Cardiac fibroblast (primary cell): ENCODE measurements around the gene MIF.
"Not testable (repeated sequence)": the region's sequence is repeated elsewhere in the genome, so short reads cannot be mapped to it uniquely, and the experiment has no call there.

ENCODE experiments used
- DNase-seq, 2 donors: peaks; one replicate each; pipeline versions ENCODE4 v3.0.0 to v3.0.0-alpha.2; 2010; ENCODE audit warnings: low read depth in 2 of 2
- H3K4me3 ChIP-seq, 2 donors: replicated peaks in 1 of 2; 1 replicate in 1 of 2; 2 replicates in 1 of 2; pipeline ENCODE4 v1.5.1; 2011; ENCODE audit warnings: low read depth in 2 of 2, low read length in 2 of 2, mild to moderate bottlenecking in 2 of 2, moderate library complexity in 1 of 2
- TF ChIP-seq, protein P1 (sequence below): IDR thresholded peaks from one replicate; pipeline ENCODE4 v1.5.1; 2011; ENCODE audit warnings: low read depth, mild to moderate bottlenecking, low read length, inconsistent platforms

MIF gene

DNA sequence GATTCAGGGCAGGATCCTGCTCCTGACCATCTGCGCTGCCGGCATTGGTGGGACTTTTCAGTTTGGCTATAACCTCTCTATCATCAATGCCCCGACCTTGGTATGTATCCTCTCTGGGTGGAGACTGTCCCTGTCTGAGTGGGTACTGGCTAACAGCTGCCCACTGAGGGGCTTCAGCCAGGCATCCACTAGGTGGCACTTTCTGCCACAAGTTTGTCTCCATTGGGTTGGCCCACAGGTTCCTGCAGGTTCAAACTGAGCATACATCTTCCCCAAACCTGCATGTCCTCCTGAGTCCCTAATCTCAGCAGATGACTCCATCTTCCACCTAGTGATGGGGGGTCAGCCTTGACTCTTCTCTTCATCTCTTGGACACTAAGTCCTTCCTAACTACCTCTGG is 32.1 kb upstream of the MIF start:
- no peak overlapping the region for H3K4me3 ChIP-seq
- TF ChIP-seq, protein P1, sequence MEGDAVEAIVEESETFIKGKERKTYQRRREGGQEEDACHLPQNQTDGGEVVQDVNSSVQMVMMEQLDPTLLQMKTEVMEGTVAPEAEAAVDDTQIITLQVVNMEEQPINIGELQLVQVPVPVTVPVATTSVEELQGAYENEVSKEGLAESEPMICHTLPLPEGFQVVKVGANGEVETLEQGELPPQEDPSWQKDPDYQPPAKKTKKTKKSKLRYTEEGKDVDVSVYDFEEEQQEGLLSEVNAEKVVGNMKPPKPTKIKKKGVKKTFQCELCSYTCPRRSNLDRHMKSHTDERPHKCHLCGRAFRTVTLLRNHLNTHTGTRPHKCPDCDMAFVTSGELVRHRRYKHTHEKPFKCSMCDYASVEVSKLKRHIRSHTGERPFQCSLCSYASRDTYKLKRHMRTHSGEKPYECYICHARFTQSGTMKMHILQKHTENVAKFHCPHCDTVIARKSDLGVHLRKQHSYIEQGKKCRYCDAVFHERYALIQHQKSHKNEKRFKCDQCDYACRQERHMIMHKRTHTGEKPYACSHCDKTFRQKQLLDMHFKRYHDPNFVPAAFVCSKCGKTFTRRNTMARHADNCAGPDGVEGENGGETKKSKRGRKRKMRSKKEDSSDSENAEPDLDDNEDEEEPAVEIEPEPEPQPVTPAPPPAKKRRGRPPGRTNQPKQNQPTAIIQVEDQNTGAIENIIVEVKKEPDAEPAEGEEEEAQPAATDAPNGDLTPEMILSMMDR = peak; percentile 82
- peak; percentile 66 to 68 for DNase-seq

DNA sequence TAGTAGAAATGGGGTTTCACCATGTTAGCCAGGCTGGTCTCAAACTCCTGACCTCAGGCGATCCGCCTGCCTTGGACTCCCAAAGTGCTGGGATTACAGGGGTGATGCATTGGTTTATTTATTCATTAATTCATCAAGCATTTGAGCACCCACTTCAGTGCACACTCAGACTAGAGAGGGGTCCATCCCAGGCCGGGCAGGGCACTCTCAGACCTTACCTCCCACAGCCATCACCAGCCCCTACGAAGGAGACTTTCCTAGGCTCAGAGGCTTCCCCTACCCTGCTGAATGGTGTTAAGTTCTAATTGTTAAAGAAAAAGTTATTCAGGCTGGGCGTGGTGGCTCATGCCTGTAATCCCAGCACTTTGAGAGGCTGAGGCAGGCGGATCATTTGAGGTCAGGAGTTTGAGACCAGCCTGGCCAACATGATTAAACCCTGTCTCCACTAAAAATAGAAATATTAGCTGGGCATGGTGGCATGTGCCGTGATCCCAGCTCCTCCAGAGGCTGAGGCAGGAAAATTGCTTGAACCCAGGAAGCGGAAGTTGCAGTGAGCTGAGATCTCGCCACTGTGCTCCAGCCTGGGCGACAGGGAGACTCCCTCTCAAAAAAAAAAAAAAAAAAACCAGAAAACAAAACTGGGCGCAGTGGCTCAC is 29.6 kb upstream of the MIF start:
- DNase-seq, H3K4me3 ChIP-seq: not testable (repeated sequence)

DNA sequence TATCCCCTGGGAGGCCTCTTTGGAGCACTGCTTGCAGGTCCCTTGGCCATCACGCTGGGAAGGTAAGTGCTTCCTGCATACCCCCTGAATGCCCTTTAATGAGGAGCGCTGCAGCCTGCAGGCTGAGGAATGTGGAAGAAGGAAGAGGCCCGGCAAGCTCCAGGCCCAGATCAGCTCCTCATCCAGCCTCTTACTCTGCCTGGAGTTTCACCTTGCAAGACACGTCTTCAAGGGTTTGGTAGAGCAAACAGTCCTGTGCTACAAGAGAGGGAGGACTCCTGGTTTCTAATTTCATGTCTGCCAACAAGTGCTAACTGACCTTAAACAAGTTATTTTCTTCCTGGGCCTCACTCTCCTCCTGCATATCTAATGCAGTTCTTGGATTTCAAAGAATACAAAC is 25.6 kb upstream of the MIF start:
- no peak overlapping the region for H3K4me3 ChIP-seq
- no peak for DNase-seq
- TF ChIP-seq, protein P1 = no peak

DNA sequence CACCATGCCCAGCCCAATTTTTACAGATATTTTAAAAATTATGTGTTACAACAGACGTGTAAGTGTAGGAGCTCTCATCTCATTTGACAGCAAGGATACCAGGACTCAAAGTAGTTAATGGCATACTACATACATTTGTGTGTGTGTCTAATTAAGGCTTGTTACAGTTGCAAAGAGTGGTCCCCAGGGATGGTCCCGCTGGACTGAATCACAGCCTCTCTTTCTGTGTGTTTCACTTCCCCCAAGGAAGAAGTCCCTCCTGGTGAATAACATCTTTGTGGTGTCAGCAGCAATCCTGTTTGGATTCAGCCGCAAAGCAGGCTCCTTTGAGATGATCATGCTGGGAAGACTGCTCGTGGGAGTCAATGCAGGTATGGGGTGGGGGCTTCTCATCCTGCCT is 19.3 kb upstream of the MIF start:
- DNase-seq = peak in 1 of 2 donors; percentile 8
- TF ChIP-seq, protein P1 = no peak
- no peak overlapping the region for H3K4me3 ChIP-seq

DNA sequence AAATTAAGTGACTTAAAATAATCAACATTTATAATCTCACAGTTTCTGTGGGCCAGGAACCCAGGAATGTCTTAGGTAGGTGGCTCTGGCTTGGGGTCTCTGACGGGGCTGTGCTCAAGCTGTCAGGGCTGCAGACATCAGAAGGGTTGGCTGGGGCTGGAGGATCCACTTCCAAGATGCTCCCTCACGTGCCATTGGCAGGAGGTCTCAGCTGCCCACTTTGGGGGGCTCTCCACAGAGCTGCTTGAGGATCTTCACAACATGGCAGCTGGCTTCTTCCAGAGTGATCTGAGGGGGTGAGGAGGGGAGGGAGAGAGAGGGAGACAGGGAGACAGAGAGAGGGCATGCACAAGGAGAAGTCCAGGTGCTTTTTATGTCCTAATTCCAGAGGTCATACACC is 18.4 kb upstream of the MIF start:
- TF ChIP-seq, protein P1 = no peak
- no peak overlapping the region for H3K4me3 ChIP-seq
- DNase-seq = no peak

DNA sequence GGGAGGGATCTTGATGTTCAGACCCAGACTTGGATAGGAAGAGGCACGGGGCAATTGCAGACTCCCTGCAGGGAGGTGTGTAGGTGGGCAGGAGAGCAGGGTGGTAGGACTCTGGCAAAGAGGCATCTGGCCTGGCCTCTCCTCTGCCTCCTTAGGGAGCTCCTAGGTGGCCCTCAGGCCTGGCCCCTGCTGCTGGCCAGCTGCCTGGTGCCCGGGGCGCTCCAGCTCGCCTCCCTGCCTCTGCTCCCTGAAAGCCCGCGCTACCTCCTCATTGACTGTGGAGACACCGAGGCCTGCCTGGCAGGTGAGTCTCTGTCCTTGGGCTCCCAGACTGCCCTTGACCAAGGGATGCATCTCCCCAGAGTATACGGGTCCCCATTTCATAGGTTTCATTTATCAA is 16.6 kb upstream of the MIF start:
- no peak overlapping the region for H3K4me3 ChIP-seq
- TF ChIP-seq, protein P1 = no peak
- DNase-seq = no peak

DNA sequence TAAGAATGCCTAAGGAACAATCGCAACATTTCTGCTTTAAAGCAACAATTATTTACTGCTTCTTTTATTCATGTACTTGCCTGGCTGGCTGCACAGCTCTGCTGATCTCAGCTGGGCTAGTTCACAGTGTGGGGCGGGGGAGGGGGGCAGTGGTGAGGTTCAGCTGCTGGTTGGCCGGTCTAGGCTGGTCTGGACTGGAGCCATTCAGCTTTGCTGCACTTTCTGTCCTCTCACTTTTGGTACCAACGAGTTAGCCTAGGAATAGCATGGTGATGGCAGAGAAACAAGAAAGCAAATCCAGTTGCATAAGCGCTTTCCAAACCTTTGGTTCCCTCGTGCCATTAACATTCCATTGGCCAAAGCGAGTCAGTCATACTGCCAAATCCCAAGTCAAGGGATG is 16.0 kb upstream of the MIF start:
- TF ChIP-seq, protein P1 = no peak
- no peak overlapping the region for H3K4me3 ChIP-seq
- no peak for DNase-seq
